Nephron (organoid): ENCODE data around the gene DPEP1.

Experiments used
- H3K27ac Mint-ChIP-seq, 3 experiments: 2 replicates each; pipeline ENCODE4 v1.8.0; 2020; ENCODE audit warnings: mixed read lengths in 3 of 3, mild to moderate bottlenecking in 2 of 3, moderate library complexity in 1 of 3
- H3K27me3 Mint-ChIP-seq: 2 replicates; pipeline ENCODE4 v1.8.0; 2021; ENCODE audit warnings: low read depth, mild to moderate bottlenecking, moderate library complexity, mixed read lengths
- H3K36me3 Mint-ChIP-seq: 2 replicates; pipeline ENCODE4 v1.8.0; 2020; ENCODE audit warnings: low read depth, mixed read lengths
- H3K4me1 Mint-ChIP-seq: 2 replicates; pipeline ENCODE4 v1.8.0; 2020; ENCODE audit warnings: mixed read lengths
- H3K4me3 Mint-ChIP-seq, 3 experiments: 2 replicates each; pipeline ENCODE4 v1.8.0; 2020; ENCODE audit warnings: mild to moderate bottlenecking in 3 of 3, mixed read lengths in 3 of 3, moderate library complexity in 2 of 3
- H3K9me3 Mint-ChIP-seq: 2 replicates; pipeline ENCODE4 v1.8.0; 2020; ENCODE audit warnings: mixed read lengths
- TF ChIP-seq, protein P1 (sequence below), 3 experiments: fragments of 200-600 bp; sonication (generic); IDR thresholded peaks; one replicate each; pipeline ENCODE4 v1.5.0; 2021; ENCODE audit warnings: antibody characterized with exemption in 3 of 3; ENCODE audit not compliant: unreplicated experiment in 3 of 3

DPEP1 gene

DNA sequence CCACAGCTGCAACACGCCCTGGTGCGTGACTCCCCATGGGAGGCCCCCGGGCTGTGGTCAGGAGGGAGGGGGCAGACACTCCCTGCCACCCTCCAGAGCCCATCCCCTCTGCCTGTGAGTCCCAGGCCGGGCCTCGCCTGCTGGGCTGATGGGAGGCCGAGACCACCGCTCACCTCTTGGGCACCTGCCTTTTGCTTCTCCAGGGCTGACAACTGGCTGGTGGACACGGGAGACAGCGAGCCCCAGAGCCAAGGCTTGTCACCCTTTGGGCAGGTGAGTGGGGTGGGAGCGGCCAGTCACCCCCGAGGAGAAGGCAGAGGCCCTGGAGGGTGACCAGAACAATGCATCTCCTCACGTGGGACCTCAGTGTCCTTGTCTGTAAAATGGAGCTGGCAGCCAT, 23.2 kb downstream of the DPEP1 start:
- Mint-ChIP-seq H3K36me3 (no peaks in the 10 kb centered on the region), H3K4me1 (peaks cover 5% of the 10 kb centered on the region), H3K9me3 (no peaks in the 10 kb centered on the region), H3K27ac (no peak overlapping the region), H3K27me3 (peaks cover 22% of the 10 kb centered on the region), H3K4me3 (no peak overlapping the region)
- TF ChIP-seq, protein P1, sequence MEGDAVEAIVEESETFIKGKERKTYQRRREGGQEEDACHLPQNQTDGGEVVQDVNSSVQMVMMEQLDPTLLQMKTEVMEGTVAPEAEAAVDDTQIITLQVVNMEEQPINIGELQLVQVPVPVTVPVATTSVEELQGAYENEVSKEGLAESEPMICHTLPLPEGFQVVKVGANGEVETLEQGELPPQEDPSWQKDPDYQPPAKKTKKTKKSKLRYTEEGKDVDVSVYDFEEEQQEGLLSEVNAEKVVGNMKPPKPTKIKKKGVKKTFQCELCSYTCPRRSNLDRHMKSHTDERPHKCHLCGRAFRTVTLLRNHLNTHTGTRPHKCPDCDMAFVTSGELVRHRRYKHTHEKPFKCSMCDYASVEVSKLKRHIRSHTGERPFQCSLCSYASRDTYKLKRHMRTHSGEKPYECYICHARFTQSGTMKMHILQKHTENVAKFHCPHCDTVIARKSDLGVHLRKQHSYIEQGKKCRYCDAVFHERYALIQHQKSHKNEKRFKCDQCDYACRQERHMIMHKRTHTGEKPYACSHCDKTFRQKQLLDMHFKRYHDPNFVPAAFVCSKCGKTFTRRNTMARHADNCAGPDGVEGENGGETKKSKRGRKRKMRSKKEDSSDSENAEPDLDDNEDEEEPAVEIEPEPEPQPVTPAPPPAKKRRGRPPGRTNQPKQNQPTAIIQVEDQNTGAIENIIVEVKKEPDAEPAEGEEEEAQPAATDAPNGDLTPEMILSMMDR (IDR thresholded peaks at IDR 0.05; ENCODE audit: unreplicated experiment in 3 of 3) = no peak

GRCh38 chr16:89637379-89637778, 23.9 kb downstream of the DPEP1 start:
- TF ChIP-seq, protein P1 (IDR thresholded peaks at IDR 0.05; ENCODE audit: unreplicated experiment in 3 of 3) = no peak
- Mint-ChIP-seq H3K4me3 (no peak overlapping the region), H3K27me3 (peaks cover 21% of the 10 kb centered on the region), H3K4me1 (peaks cover 5% of the 10 kb centered on the region), H3K27ac (no peak overlapping the region), H3K36me3 (no peaks in the 10 kb centered on the region), H3K9me3 (no peaks in the 10 kb centered on the region)

- no peak overlapping the region for H3K4me3 Mint-ChIP-seq
- H3K4me1 Mint-ChIP-seq = peaks cover 5% of the 10 kb centered on the region
- no peak overlapping the region for H3K27ac Mint-ChIP-seq
- H3K9me3 Mint-ChIP-seq = no peaks in the 10 kb centered on the region
- TF ChIP-seq, protein P1 (IDR thresholded peaks at IDR 0.05; ENCODE audit: unreplicated experiment in 3 of 3) = no peak
- no peaks in the 10 kb centered on the region for H3K36me3 Mint-ChIP-seq
- peaks cover 20% of the 10 kb centered on the region for H3K27me3 Mint-ChIP-seq
Observed at GRCh38 chr16:89638455-89638854, 25.0 kb downstream of the DPEP1 start.

GRCh38 chr16:89639385-89639784, 25.9 kb downstream of the DPEP1 start:
- no peak overlapping the region for H3K4me3 Mint-ChIP-seq
- H3K36me3 Mint-ChIP-seq = peaks cover 3% of the 10 kb centered on the region
- H3K27me3 Mint-ChIP-seq = peaks cover 10% of the 10 kb centered on the region
- H3K9me3 Mint-ChIP-seq = no peaks in the 10 kb centered on the region
- no peak overlapping the region for H3K27ac Mint-ChIP-seq
- H3K4me1 Mint-ChIP-seq = peaks cover 5% of the 10 kb centered on the region
- TF ChIP-seq, protein P1 (IDR thresholded peaks at IDR 0.05; ENCODE audit: unreplicated experiment in 3 of 3) = no peak

DNA sequence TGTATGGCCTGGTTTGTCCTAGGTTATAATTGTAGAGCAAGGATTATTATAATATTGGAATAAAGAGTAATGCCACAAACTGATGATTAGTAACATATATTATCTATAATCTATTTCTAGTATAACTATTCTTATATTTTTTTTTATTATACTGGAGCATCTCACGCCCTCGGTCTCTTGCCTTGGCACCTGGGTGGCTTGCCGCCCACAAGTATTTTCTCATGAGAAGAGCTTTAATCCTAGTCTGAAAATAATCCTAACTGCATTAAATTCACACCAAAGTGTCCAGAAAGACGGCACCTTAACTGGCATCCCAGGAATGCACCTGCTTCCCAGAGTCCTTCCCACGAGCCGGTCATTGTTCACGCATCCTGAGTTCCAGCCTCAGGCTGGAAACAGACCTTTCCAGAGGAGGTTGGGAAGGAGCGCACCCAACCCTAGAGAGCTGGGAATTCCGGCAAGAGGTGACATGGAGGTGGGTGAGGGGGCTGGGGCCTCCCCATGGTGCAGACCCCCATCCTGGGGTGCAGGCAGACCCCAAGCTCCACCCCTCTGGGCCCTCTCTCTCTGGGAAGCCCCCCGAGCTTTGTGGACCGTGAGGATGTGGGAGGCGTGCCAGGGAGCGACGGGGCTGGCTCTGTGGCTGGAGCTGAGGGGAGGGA, 28.1 kb downstream of the DPEP1 start:
- TF ChIP-seq, protein P1 (IDR thresholded peaks at IDR 0.05; ENCODE audit: unreplicated experiment in 3 of 3) = no peak
- Mint-ChIP-seq H3K36me3 (peaks cover 15% of the 10 kb centered on the region), H3K27ac (peak overlapping the region in 1 of 3 experiments; percentile 47), H3K9me3 (no peaks in the 10 kb centered on the region), H3K4me1 (peaks cover 5% of the 10 kb centered on the region), H3K4me3 (no peak overlapping the region), H3K27me3 (no peaks in the 10 kb centered on the region)

GRCh38 chr16:89642574-89642973, 29.1 kb downstream of the DPEP1 start:
- no peak overlapping the region for H3K27ac Mint-ChIP-seq
- TF ChIP-seq, protein P1 (IDR thresholded peaks at IDR 0.05; ENCODE audit: unreplicated experiment in 3 of 3) = no peak
- H3K9me3 Mint-ChIP-seq = no peaks in the 10 kb centered on the region
- peaks cover 5% of the 10 kb centered on the region for H3K4me1 Mint-ChIP-seq
- H3K4me3 Mint-ChIP-seq = no peak overlapping the region
- peaks cover 15% of the 10 kb centered on the region for H3K36me3 Mint-ChIP-seq
- H3K27me3 Mint-ChIP-seq = no peaks in the 10 kb centered on the region
